ENCODE data around the gene CCDC51.

CCDC51 gene

DNA sequence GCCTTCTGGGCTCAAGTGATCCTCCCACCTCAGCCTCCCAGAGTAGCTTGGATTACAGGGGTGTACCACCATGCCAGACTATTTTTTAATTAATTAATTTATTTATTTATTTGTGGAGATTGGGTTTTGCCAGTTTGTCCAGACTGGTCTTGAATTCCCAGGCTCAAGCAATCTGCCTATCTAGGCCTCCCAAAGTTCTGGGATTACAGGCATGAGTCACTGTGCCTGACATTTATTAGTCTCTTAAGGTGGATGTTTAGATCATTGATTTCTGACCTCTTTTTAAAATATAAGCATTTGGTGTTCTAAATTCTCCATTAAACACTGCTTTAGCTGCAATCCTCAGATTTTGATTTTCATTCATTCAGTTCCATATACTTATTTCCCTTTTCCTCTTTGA is 52.3 kb downstream of the CCDC51 start:
- no peak for DNase-seq

Measured in amygdala (tissue), 56 donors.